Stimulated activated naive CD8-positive, alpha-beta T cell treated with anti-CD3 and anti-CD28 coated beads, Interleukin-15, Interleukin-2, amounts not matched to agents 100 U/mL and 50 U/mL, for 24 hours (primary cell): ENCODE data around the gene STEAP1.

ENCODE experiments used
- ATAC-seq: fragments of 150-1000 bp; cut with Tn5 transposase; one replicate; pipeline ENCODE4 v1.10.0; 2021
- DNase-seq: peaks from one replicate; pipeline ENCODE4 v3.0.0; 2021

The STEAP1 gene

GRCh38 chr7:90211391-90212148 is 57.3 kb downstream of the STEAP1 start, which contains the start of gene STEAP2:
TSS of gene STEAP2 (plus strand) at chr7:90211740. CDS start at chr7:90225083, 13,343 bp downstream.
- DNase-seq (peak; percentile 58), ATAC-seq (peak; percentile 89)

GRCh38 chr7:90212149-90212495 is 57.9 kb downstream of the STEAP1 start:
- no peak for DNase-seq
- ATAC-seq, result no peak

- ATAC-seq (no peak), DNase-seq (no peak)
Observed at GRCh38 chr7:90213521-90213920, 59.3 kb downstream of the STEAP1 start.
